Measurements from ENCODE around the gene CA10. TPM values are rescaled to one million over a fixed set of nuclear protein-coding genes. Genes with fewer than 3 reads are reported as not detected.

The CA10 gene
- total and polyA plus RNA-seq, 2 experiments from 2014 or later: not detected

GRCh38 chr17:51638971-51639370 is 519.5 kb downstream of the CA10 start:
- Histone ChIP-seq H3K27ac (no peak overlapping the region), H3K27me3 (replicated peaks; ENCODE audit: insufficient read depth) (no peaks in the 10 kb centered on the region), H3K9me3 (ENCODE audit: low read depth) (no peaks in the 10 kb centered on the region), H3K36me3 (ENCODE audit: low read depth) (no peaks in the 10 kb centered on the region), H4K20me1 (ENCODE audit: insufficient read depth) (no peaks in the 10 kb centered on the region), H3F3A (ENCODE audit: insufficient read depth) (no peaks in the 10 kb centered on the region), H3K9ac (no peak overlapping the region), H3K4me3 (no peak overlapping the region), H3K4me2 (ENCODE audit: unreplicated experiment) (no peak overlapping the region), H3K4me1 (ENCODE audit: insufficient read depth) (no peaks in the 10 kb centered on the region), H3K9me2 (ENCODE audit: insufficient read depth) (no peaks in the 10 kb centered on the region), H2AFZ (no peak overlapping the region), H3K79me2 (ENCODE audit: insufficient read depth) (no peaks in the 10 kb centered on the region)
- in situ Hi-C loops (cut with MboI): no loop called here
- WGBS, 2 experiments (ENCODE audit: low coverage in 1 of 2, low lambda C conversion rate in 2 of 2, missing lambda C conversion rate in 2 of 2): 3 to 11% methylated on average over 6 of the region's 6 CpGs
- TF ChIP-seq EZH2phosphoT487 (IDR thresholded peaks at IDR 0.05; ENCODE audit: insufficient read depth, low read depth): no peak
- no peak for TF ChIP-seq EZH2 (IDR thresholded peaks at IDR 0.05; ENCODE audit: insufficient read depth, poor library complexity, severe bottlenecking)
- no peak for DNase-seq

GRCh38 chr17:51636291-51636690 is 522.2 kb downstream of the CA10 start:
- H3K79me2 ChIP-seq (ENCODE audit: insufficient read depth): no peaks in the 10 kb centered on the region
- WGBS, 2 experiments (ENCODE audit: low coverage in 1 of 2, low lambda C conversion rate in 2 of 2, missing lambda C conversion rate in 2 of 2): 36 to 38% methylated on average over 5 of the region's 5 CpGs
- H3K27me3 ChIP-seq (replicated peaks; ENCODE audit: insufficient read depth): no peaks in the 10 kb centered on the region
- no peaks in the 10 kb centered on the region for H3F3A ChIP-seq (ENCODE audit: insufficient read depth)
- H4K20me1 ChIP-seq (ENCODE audit: insufficient read depth): no peaks in the 10 kb centered on the region
- H2AFZ ChIP-seq: no peak overlapping the region
- TF ChIP-seq EZH2 (IDR thresholded peaks at IDR 0.05; ENCODE audit: insufficient read depth, poor library complexity, severe bottlenecking) (no peak), EZH2phosphoT487 (IDR thresholded peaks at IDR 0.05; ENCODE audit: insufficient read depth, low read depth) (no peak)
- no peaks in the 10 kb centered on the region for H3K9me3 ChIP-seq (ENCODE audit: low read depth)
- H3K9me2 ChIP-seq (ENCODE audit: insufficient read depth): no peaks in the 10 kb centered on the region
- no peak overlapping the region for H3K4me2 ChIP-seq (ENCODE audit: unreplicated experiment)
- H3K4me1 ChIP-seq (ENCODE audit: insufficient read depth): no peaks in the 10 kb centered on the region
- H3K4me3 ChIP-seq: no peak overlapping the region
- in situ Hi-C loops (cut with MboI): no loop called here
- no peak overlapping the region for H3K9ac ChIP-seq
- no peak overlapping the region for H3K27ac ChIP-seq
- no peak for DNase-seq
- H3K36me3 ChIP-seq (ENCODE audit: low read depth): no peaks in the 10 kb centered on the region

GRCh38 chr17:51630101-51630671 is 528.3 kb downstream of the CA10 start:
- TF ChIP-seq EZH2 (IDR thresholded peaks at IDR 0.05; ENCODE audit: insufficient read depth, poor library complexity, severe bottlenecking): no peak
- Histone ChIP-seq H3K36me3 (ENCODE audit: low read depth) (no peaks in the 10 kb centered on the region), H3K9me2 (ENCODE audit: insufficient read depth) (no peaks in the 10 kb centered on the region), H3K27me3 (replicated peaks; ENCODE audit: insufficient read depth) (no peaks in the 10 kb centered on the region), H3K9ac (no peak overlapping the region), H3F3A (ENCODE audit: insufficient read depth) (no peaks in the 10 kb centered on the region), H4K20me1 (ENCODE audit: insufficient read depth) (no peaks in the 10 kb centered on the region), H3K9me3 (ENCODE audit: low read depth) (no peaks in the 10 kb centered on the region), H3K4me3 (no peak overlapping the region), H3K27ac (no peak overlapping the region), H3K4me2 (ENCODE audit: unreplicated experiment) (no peak overlapping the region), H3K79me2 (ENCODE audit: insufficient read depth) (no peaks in the 10 kb centered on the region), H2AFZ (no peak overlapping the region), H3K4me1 (ENCODE audit: insufficient read depth) (no peaks in the 10 kb centered on the region)
- DNase-seq: no peak
- WGBS, 2 experiments (ENCODE audit: low coverage in 1 of 2, low lambda C conversion rate in 2 of 2, missing lambda C conversion rate in 2 of 2): 2 to 3% methylated on average over 5 of the region's 5 CpGs
- in situ Hi-C loops (cut with MboI): no loop called here

DNA sequence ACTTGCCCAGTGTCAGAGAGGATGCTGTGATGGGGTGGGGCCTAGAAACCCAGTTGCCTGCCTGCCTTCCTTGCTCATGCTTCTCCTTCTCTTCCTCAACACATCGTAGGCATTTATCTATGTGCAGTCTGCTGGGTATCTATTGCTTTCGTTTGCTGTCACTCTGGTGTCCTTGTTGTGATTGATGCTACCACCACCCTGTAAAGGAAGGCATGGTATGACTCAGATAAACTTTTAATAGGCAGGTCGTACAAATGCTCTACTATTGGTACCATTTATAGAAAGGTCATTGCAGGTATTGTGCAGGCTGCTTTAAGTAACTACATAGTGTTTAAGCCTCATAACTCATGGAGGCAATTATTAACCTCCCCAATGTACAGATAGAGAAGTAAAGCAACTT is 529.3 kb downstream of the CA10 start:
- no peak overlapping the region for H3K4me2 ChIP-seq (ENCODE audit: unreplicated experiment)
- no peaks in the 10 kb centered on the region for H4K20me1 ChIP-seq (ENCODE audit: insufficient read depth)
- no peaks in the 10 kb centered on the region for H3F3A ChIP-seq (ENCODE audit: insufficient read depth)
- 5 to 7% methylated on average over 3 of the region's 3 CpGs for WGBS, 2 experiments (ENCODE audit: low coverage in 1 of 2, low lambda C conversion rate in 2 of 2, missing lambda C conversion rate in 2 of 2)
- no peak overlapping the region for H3K4me3 ChIP-seq
- H3K79me2 ChIP-seq (ENCODE audit: insufficient read depth): no peaks in the 10 kb centered on the region
- H3K4me1 ChIP-seq (ENCODE audit: insufficient read depth): no peaks in the 10 kb centered on the region
- H3K9ac ChIP-seq: no peak overlapping the region
- in situ Hi-C loops (cut with MboI): no loop called here
- no peak overlapping the region for H2AFZ ChIP-seq
- H3K9me2 ChIP-seq (ENCODE audit: insufficient read depth): no peaks in the 10 kb centered on the region
- no peaks in the 10 kb centered on the region for H3K27me3 ChIP-seq (replicated peaks; ENCODE audit: insufficient read depth)
- no peaks in the 10 kb centered on the region for H3K36me3 ChIP-seq (ENCODE audit: low read depth)
- no peak overlapping the region for H3K27ac ChIP-seq
- DNase-seq: no peak
- no peaks in the 10 kb centered on the region for H3K9me3 ChIP-seq (ENCODE audit: low read depth)
- TF ChIP-seq EZH2 (IDR thresholded peaks at IDR 0.05; ENCODE audit: insufficient read depth, poor library complexity, severe bottlenecking) (no peak), EZH2phosphoT487 (IDR thresholded peaks at IDR 0.05; ENCODE audit: insufficient read depth, low read depth) (no peak)

- H3K27ac ChIP-seq: no peak overlapping the region
- H3F3A ChIP-seq (ENCODE audit: insufficient read depth): no peaks in the 10 kb centered on the region
- no peak for TF ChIP-seq EZH2 (IDR thresholded peaks at IDR 0.05; ENCODE audit: insufficient read depth, poor library complexity, severe bottlenecking)
- H3K9me3 ChIP-seq (ENCODE audit: low read depth): no peaks in the 10 kb centered on the region
- no peak overlapping the region for H2AFZ ChIP-seq
- no peaks in the 10 kb centered on the region for H3K79me2 ChIP-seq (ENCODE audit: insufficient read depth)
- no peak overlapping the region for H3K4me3 ChIP-seq
- in situ Hi-C loops (cut with MboI): no loop called here
- H3K4me2 ChIP-seq (ENCODE audit: unreplicated experiment): no peak overlapping the region
- H4K20me1 ChIP-seq (ENCODE audit: insufficient read depth): no peaks in the 10 kb centered on the region
- H3K36me3 ChIP-seq (ENCODE audit: low read depth): no peaks in the 10 kb centered on the region
- H3K4me1 ChIP-seq (ENCODE audit: insufficient read depth): no peaks in the 10 kb centered on the region
- H3K9me2 ChIP-seq (ENCODE audit: insufficient read depth): no peaks in the 10 kb centered on the region
- 0 to 6% methylated on average over 1 of the region's 1 CpG for WGBS, 2 experiments (ENCODE audit: low coverage in 1 of 2, low lambda C conversion rate in 2 of 2, missing lambda C conversion rate in 2 of 2)
- no peaks in the 10 kb centered on the region for H3K27me3 ChIP-seq (replicated peaks; ENCODE audit: insufficient read depth)
- H3K9ac ChIP-seq: no peak overlapping the region
- DNase-seq: no peak
Observed at GRCh38 chr17:51627779-51628178, 530.7 kb downstream of the CA10 start.
